GM18505 (cell line): ENCODE measurements around the gene CLEC2L.

ENCODE experiments used
- ATAC-seq: cut with Tn5 transposase; IDR thresholded peaks from one replicate; pipeline ENCODE4 v1.9.1; 2021; ENCODE audit not compliant: unreplicated experiment
- POLR2A ChIP-seq: IDR thresholded peaks from 4 replicates; pipeline ENCODE4 v1.6.1; 2011; ENCODE audit warnings: borderline replicate concordance; ENCODE audit not compliant: insufficient read depth, insufficient read length; ENCODE audit errors: extremely low read depth

The CLEC2L gene

GRCh38 chr7:139523199-139523941 lies at the start of gene CLEC2L:
TSS of gene CLEC2L (plus strand) at chr7:139523685. CDS start at chr7:139523928, 243 bp downstream.
- no peak for ATAC-seq
- TF ChIP-seq POLR2A: no peak

GRCh38 chr7:139476139-139476538 lies 47.3 kb upstream of the CLEC2L start:
- ATAC-seq: no peak

GRCh38 chr7:139476891-139477290 lies 46.6 kb upstream of the CLEC2L start:
- no peak for ATAC-seq
- TF ChIP-seq POLR2A: no peak

More at GRCh38 chr7:139476139-139476538, 47.3 kb upstream of the CLEC2L start:
- no peak for TF ChIP-seq POLR2A

- ATAC-seq: no peak
- no peak for TF ChIP-seq POLR2A
These were observed 43.9 kb upstream of the CLEC2L start for GRCh38 chr7:139479620-139480019.

DNA sequence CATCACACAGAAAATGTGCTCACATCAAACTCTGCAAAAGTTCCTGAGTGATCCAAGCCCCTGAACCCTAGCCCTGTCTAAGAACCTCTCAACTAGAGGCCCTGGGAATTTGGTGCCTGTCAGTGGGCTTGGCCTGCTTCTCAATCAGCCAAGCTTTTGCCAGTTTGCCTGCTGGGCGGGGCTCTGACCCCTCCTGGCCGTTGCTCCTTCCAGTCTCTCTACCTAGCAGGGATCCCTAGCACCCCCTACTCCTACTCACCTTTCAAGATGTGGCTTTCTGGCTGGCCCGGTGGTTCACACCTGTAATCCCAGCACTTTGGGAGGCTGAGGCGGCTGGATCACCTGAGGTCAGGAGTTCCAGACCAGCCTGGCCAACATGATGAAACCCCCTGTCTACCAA lies 42.1 kb upstream of the CLEC2L start:
- no peak for TF ChIP-seq POLR2A
- no peak for ATAC-seq

GRCh38 chr7:139482122-139482521 lies 41.4 kb upstream of the CLEC2L start:
- ATAC-seq: no peak
- TF ChIP-seq POLR2A: no peak

DNA sequence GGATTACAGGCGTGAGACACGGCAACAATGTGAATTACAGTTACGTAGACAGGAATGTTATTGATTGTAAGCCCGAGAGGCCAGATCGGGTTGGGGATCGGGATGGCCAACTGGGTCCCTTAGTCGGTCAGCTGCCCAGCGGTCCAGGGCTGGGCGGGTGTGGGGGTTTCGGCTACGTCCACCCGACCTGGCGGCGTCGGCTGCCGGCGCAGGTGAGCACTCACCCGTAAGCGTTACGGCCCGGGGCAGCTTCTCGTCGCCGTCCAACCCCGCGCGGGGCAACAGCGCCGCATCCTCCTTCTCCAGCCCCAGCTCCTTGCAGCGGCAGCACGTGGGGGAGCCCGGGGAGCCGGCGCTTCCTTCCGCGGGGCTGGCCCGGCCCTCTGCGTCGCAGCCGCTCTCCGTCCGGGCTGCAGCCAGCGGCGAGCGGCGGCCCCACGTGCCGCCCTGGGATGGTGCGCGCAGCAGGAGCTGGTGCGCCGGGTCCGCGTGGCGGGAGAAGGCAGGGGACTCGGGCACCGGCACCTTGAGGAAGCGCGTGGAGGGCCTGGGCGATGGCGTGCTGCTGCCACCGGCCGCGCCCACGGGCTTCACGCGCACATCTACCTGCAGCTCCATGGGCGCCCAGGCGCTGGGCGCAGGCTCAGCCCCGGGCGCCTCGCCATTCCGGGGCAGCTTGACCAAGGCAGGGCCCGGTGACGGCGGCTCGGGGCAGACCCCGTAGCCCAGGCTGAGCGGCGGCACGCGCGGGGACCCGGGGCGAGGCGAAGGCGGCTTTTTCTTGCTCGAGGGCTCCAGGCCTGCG lies 40.6 kb upstream of the CLEC2L start:
- no peak for TF ChIP-seq POLR2A
- peak; percentile 25 for ATAC-seq

DNA sequence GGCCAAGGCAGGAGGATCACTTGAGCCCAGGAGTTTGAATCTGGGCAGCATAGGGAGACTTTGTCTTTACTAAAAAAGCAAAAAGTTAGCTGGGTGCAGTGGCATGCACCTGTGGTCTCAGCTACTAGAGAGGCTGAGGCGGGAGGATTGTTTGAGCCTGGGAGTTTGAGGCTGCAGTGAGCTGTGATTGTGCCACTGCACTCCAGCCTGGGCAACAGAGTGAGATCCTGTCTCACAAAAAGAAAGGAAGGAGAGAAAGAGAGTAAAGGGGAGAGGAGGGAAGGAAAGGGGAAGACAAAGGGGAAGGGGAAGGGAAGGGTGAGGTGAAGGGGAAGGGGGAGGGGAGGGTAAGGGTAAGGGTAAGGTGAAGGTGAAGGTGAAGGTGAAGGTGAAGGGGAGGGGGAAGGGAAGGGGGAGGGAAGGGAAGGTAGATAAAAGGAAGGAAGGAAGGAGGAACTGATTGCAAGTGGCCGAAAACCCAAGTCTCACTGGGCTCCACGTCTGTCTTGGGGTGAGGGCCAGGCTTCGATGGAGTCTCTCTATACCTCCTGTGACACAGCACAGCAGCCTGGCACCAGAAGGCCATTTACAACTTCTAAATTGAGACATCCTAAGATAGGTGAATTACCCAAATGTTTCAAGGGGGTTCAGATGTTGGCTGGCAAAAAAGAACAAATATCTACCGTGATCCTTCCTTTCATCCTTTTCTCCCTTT lies 36.0 kb upstream of the CLEC2L start:
- no peak for ATAC-seq
- no peak for TF ChIP-seq POLR2A

DNA sequence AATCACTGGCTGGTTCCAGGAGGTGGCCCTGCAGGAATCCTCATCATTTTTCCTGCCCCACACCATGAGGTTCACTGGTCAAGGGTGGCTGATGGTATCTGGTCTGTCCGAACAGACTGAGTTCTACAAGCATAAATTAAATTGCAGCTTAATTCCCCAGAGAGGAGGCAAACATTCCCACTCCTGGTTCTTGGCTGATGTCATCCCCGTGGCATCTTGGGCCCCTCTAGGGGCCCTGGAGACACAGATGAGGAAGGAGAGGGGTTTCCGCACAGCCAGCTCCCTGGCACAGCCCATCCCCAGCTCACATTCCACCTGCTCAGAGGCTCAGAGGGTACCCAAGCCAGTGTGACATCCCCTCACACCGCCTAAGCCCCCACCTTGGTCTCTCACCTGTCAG lies 34.7 kb upstream of the CLEC2L start:
- no peak for ATAC-seq

DNA sequence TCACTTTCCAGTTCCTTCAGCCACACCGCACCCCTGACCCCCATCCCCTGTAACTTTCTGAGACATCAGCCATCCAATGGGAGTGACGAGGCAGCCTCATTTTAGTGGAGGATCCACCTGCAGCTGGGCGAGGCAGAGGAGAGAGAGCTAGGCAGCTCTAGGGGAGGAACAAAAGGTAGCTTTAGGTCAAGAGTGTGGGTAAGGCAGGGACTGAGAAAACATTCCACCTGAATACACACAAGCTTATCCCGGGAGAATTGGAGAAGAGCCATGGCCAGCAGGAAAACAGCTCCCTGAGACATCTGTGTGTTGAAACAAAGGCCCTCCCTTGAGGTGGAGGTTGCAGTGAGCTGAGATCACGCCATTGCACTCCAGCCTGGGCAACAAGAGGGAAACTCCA lies 33.4 kb upstream of the CLEC2L start:
- no peak for ATAC-seq
- no peak for TF ChIP-seq POLR2A

More for the DNA sequence above, 34.7 kb upstream of the CLEC2L start:
- TF ChIP-seq POLR2A: no peak

DNA sequence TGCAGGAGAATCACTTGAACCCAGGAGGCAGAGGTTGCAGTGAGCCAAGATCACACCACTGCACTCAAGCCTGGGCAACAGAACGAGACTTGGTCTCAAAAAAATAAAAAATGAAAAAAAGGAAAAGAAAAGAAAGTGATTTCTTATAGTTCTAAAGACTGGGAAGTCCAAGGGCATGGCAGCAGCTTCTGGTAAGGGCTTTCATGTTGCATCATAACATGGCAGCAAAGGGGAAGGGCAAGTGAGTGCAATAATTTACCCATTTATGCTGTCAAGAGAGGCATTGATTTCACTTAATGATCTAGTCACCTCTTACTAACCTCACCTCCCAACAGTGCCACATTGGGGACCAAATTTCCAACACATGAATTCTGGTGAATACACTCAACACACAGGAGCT lies 31.2 kb upstream of the CLEC2L start:
- no peak for TF ChIP-seq POLR2A
- no peak for ATAC-seq

DNA sequence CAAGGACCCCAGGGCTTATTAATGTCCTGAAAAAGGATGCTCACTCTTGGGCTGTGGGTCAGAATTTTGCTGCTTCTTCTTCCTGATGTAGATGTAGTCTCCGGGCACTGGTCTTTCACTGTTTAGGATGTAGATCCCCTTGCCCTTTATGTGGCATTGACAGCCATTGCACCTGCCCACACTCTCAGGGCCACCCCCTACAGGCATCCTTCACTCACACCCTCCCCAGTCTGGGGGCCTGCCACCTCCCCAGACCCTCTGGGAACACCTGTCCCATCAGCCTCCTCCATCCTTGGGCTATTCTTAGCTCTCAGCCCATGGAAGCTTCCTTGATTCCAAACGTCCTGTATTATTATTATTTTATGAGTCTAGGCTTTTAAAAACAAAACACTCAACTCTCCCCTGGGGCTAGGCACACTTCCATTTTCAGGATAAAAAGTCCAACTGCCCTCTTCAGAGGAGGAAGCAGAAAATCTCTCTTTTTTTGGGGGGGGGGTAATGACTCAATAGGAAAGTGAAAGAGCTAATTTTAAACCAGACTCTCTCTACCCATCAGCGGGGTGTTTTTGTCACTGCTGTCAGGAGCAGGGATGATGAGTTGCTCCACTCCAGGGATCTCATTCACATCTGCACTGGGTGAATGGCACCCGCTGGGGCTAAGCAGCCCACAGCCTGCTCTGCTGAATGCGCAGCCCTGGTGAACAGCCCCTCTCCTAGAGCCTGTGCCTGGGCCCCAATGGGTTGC lies 28.5 kb upstream of the CLEC2L start:
- ATAC-seq: peak; percentile 80

GRCh38 chr7:139495580-139496125 lies 27.8 kb upstream of the CLEC2L start:
- no peak for ATAC-seq
- no peak for TF ChIP-seq POLR2A

More for the DNA sequence above, 28.5 kb upstream of the CLEC2L start:
- TF ChIP-seq POLR2A: peak; percentile 36

GRCh38 chr7:139496528-139496927 lies 27.0 kb upstream of the CLEC2L start:
- no peak for ATAC-seq
- TF ChIP-seq POLR2A: no peak
